SK-MEL-5 (cell line): ENCODE measurements around the gene ALAS1. TPM values are rescaled to one million over a fixed set of nuclear protein-coding genes. Genes with fewer than 3 reads are reported as not detected.
"Not testable (repeated sequence)": the region's sequence is repeated elsewhere in the genome, so short reads cannot be mapped to it uniquely, and the experiment has no call there.

Source experiments
- DNase-seq: peaks from one replicate; pipeline ENCODE4 v3.0.0-alpha.2; 2016; ENCODE audit warnings: low read depth, low spot score
- in situ Hi-C: cut with HindIII; loops from 2 replicates; pipeline ENCODE4 v1.10.0; 2016; ENCODE audit warnings: low sequenced_read_pairs, high pct_unique_total_duplicates, low pct_unique_long_range_greater_than_20kb
- polyA plus RNA-seq, 2 experiments: library from polyadenylated mRNA; depleted of rRNA; stranded (reverse); fragments of >200 nt; gene quantifications; 2 replicates each; pipeline ENCODE4 v1.2.3, GENCODE V29; 2015
- total RNA-seq: library from RNA; depleted of rRNA; stranded (reverse); fragments of >200 nt; shearing (Covaris generic); gene quantifications from 2 replicates; pipeline ENCODE4 v1.2.3, GENCODE V29; 2014; rRNA removed

ALAS1 gene
- total RNA-seq, result 98.8 and 103 TPM in 2 replicates
- 149 and 152 TPM in 2 replicates for polyA plus RNA-seq (2015; cell fraction: cytosol; rRNA removed)
- polyA plus RNA-seq (2015; cell fraction: nucleus; rRNA removed), result 36.8 and 46.7 TPM in 2 replicates

DNA sequence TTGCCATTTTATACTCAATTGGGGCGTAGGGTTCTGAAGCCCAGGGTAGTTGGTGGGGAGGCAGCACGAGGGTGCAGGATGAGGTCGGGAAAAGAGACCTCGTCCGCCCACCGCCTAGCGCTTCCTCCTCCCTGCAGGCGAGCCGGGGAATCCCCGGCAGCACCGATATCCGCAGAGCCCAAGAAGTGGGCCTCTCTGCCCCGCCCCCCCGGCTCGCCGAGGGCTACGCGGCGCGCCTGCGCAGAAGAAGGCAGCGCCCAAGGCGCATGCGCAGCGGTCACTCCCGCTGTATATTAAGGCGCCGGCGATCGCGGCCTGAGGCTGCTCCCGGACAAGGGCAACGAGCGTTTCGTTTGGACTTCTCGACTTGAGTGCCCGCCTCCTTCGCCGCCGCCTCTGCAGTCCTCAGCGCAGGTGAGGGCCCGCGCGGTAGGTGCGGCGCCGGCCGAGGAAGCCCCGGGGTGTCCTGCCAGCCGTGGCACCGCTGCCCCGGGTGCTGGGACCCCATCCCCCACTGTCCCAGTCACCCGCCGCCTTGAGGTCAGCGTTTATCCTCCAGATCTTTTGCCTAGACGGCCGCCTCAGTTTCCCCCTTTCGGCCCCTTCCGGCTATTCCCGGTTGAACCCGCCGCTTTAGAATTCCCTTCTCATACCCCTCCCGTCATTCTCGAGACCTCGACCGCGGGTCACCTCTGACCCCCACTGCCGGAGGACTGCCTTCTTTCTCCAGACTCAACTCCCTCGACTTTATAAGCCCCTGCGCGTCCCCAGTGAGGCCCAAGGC is at the start of gene ALAS1:
Gene ALAS1 (plus strand): TSS at position 319 of the 784 bp plus-strand sequence. CDS start 1,082 bp downstream, outside the sequence.
- DNase-seq, result peak; percentile 87
- in situ Hi-C loops, result no loop called here

DNA sequence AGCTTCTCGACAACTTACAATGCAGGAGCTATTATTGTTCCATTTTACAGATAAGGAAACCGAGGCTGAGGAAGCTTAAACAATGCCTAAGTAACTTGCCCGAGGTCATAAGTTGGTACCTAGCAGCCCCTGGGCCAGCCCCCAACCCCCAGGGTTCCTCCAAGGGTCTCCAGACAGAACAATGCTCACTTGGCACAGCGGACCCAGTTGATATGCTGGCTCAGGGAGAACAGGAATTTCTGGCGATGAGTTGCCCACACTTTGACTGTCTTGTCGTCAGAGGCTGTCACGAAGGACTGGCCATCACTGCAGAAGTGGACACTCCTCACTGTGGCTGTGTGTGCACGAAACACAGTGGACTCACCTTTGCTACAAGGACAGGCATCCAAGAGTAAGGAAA is 48.9 kb upstream of the ALAS1 start:
- in situ Hi-C loops, result no loop called here
- no peak for DNase-seq

DNA sequence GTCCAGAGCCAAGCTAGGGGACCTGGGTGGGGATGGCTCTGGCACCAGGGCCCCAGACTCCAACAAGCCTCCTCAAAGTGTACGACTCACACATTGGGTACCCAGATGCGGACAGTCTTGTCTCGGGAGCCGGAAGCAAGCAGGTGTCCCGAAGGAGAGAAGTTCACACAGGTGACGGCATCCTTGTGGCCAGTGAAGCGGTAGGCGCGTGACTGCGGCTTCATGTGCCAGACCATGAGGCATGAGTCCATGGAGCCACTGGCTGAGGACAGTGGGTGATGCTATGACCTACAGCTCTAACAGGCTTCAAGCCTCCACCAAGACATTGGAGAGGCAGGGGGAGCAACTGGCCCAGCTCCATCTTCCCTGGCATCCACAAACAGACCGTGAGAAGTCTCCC is 48.2 kb upstream of the ALAS1 start:
- in situ Hi-C loops, result no loop called here
- no peak for DNase-seq

DNA sequence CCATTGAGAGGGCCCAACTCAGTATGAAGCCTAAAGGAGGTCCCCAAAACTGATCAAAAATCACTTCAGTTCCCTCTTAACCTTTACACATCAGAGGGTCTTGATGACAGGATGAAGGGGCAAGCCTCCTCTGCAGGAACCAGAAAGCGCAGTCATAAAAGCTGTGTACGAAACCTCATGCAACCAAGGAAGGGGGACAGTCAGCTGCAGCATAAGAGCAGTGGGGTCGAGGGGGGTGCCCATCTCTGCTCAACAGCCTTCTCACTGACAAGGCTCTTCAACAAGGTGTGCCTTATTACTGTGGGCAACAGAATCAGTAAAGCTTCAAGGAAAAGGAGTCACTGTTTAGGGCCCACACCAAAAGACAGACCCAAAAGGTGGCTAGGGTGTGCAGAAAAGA is 47.6 kb upstream of the ALAS1 start:
- DNase-seq, result no peak
- in situ Hi-C loops, result no loop called here

DNA sequence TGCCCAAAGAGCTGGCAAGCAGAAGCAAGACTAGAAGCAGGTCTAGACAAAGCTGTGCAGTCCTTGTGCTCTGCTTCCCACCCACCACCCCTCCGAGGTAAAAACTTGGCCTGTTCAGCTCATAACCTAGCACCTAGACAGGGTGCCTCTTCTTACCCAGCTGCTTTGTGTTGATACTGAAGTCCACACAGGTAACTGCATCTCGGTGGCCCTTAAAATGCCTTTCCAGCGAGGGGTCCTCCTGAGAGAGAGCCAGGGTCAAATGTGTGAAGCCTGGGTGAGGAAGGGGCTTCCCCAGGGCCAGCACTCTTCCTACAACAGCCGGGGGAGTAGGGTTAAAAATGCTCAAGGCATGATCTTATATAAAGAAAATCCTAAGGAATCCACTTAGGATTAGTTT is 47.1 kb upstream of the ALAS1 start:
- no peak for DNase-seq
- in situ Hi-C loops, result no loop called here

DNA sequence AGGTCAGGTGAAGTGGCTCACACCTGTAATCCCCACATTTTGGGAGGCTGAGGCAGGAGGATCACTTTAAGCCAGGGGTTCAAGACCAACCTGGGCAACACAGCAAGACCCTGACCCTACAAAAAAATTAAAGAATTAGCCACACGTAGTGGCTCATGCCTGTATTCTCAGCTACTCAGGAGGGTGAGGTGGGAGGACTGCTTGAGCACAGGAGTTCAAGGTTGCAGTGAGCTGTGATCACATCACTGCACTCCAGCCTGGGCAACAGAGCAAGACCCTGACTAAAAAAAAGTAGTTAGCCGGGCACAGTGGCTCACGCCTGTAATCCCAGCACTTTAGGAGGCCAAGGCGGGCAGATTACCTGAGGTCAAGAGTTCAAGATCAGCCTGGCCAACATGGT is 46.0 kb upstream of the ALAS1 start:
- in situ Hi-C loops, DNase-seq: not testable (repeated sequence)

DNA sequence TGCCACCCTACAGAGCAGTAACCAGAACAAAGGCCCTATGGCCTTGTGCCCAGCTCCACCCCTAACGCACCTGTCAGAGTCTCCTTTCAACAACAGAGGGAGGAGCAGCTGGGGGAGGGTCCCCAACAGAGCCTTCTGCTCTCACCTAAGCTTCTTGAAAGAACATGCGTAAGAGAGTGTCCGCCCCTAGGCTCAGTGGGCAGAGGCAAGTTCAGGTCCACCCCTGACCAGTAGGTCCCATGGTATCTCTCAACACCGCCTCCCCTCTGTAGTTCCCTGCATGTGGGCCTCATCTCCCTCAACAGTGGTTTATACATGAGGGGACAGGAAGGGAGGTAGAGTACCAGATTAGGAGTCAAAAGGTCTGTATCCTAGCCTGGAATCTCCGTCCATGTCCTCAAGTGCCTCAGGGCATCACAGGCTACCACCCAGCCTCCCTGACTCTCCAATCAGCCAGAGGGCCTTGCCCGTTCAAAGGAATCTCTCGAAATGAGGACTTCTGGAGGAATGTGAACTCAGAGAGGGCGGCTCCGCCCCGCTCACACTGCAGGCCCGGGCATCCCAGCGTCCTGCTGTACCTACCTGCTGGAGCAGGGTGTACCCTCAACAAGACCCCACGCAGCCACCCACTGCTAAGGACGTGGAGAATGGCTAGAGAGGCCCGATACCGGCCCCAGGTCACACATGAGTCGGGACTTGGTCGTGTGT is 44.4 kb upstream of the ALAS1 start:
- in situ Hi-C loops, result no loop called here
- peak; percentile 22 for DNase-seq

DNA sequence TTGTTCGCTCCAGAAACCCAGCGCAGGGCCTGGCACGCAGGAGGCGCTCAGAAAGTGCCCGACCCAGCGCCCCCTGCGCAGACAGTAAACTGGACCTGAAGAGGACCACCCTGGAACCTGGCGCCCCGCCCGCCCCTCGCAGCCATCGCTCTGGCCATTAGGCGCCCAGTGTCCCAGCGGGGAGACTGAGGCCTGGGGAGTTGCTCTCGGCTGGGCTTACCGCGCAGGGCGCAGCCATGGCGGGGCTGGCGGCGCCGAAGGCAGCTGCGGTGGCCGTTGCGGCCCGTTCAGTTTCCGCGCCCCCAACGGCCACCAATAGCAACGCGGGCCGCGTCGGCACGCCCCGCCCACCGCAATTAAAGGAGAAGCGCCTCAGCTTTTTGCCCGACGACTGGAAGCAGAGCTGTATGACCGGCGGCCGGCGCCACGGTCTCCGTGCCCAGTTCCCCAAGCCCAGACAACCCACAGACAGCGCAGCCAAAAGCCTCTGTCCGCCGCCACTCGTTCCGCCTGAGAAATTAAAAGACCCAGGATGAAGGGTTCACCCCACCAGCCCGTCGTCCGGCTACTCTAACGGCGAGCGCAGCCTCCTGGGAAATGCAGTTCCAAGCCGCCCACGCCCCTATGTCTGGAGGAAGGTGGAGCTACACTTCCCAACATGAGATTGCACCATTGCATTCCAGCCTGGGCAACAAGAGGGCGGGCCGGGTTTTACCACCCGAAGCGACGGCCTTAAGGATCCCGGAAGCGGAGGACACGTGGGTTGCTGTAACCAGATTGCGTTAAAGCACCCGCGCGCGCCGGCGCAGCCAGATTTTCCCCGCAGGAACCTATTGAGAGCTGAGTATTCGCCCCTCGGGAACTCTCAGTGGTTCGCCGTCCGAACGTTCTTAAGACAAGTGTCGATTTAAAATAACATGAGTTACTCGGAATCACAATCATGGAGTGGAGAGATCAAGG is 43.5 kb upstream of the ALAS1 start, which contains the start of gene POC1A:
Gene POC1A (minus strand): TSS at position 289 of the 960 bp plus-strand sequence. CDS start 51 bp downstream, at position 238.
- peak; percentile 99 for DNase-seq
- in situ Hi-C loops, result no loop called here

DNA sequence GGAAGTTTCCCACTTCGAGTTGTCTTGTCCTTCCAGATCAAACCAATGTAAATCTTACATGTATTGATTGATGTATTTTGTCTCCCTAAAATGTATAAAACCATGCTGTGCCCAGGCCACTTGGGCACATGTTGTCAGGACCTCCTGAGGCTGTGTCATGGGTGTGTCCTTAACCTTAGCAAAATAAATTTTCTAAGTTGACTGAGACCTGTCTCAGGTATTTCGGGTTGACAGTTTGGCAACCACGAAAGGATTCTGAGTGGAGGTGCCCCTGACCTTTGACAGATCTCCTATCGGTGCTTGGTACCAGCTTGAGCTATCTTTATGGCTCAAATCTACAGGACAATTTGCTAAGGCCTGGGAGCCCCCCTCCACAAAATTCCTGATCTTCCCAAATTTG is 42.0 kb upstream of the ALAS1 start:
- in situ Hi-C loops, result no loop called here
- no peak for DNase-seq

DNA sequence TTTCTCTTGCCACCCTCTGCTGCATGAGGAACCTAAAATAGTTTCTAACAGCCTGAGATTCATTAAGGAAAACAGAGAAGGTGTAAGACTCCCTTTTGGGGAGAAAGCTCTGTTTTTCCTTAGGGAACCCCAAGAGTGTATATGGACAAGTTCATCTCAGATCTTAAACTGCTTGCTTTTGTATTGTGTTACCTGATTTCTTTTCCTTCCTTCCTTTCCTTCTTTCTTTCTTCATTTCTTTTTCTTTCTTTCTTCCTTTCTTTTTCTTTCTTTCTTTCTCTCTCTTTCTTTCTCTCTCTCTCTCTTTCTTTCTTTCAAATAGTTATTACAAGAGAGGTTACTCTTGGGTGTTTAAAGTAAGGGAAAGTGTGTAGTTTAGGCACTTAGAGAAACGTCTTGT is 38.5 kb upstream of the ALAS1 start:
- no peak for DNase-seq
- in situ Hi-C loops, result no loop called here

DNA sequence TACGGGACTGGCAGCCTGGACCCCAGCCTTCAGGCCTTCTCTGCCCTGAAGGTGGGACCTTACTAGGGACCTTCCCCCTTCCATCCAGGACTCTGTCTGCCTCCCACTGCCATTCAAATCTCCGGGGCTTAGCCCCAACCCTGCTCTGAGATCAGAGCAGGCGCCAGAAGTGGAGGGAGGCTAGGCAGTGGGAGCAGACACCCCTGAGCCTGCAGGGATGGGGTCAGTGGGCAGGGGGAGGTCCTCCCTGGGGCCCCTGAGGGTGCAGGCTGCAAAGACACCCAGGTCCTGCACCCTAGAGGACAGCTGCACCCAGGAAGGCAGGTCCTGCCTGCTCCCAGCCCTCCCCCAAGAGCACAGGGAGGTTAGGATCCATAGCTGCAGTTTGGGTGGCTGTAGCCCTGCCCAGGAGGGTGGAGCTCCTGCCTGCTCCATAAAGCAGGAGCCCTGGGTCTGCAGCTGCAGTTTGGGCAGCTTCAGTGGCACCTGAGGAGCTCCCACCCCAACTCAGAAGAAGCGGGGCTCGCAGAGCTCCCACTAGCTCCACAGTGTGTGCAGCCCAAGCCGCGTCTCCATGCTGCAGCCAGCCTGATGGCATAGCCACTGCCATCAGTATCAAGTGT is 35.6 kb upstream of the ALAS1 start:
- in situ Hi-C loops, result no loop called here
- no peak for DNase-seq

DNA sequence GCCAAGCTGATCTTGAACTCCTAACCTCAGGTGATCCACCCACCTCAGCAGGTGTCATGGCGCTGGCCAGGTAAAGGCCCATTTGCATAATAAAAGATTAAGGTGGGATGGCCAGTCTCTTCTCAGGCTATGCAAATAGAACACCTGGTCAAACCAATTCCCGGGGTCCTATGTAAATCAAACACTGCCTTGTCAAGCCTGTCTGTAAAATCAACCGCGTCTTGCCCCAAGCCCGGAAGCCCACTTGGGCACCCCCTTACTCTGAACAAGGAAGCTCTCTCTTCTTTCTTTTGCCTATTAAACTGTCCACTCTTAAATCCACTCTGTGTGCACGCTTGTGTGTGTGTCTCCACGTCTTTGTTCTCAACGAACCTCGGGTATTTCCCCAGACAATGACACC is 30.7 kb upstream of the ALAS1 start:
- in situ Hi-C loops, result no loop called here
- no peak for DNase-seq

DNA sequence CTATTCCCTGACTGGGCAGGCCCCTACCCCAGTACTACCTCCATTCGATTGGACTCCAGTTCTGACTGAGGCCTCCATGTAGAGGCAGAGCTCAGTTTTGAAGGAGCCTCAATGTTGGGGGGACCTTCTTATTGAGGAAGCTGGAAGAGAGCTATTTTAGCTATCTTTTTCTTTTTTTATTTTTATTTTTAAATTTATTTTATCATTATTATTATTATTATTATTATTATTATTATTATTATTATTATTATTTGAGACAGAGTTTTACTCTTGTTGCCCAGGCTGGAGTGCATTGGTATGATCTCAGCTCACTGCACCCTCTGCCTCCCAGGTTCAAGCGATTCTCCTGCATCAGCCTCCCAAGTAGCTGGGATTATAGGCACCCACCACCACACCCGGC is 27.7 kb upstream of the ALAS1 start:
- DNase-seq, in situ Hi-C loops: not testable (repeated sequence)

DNA sequence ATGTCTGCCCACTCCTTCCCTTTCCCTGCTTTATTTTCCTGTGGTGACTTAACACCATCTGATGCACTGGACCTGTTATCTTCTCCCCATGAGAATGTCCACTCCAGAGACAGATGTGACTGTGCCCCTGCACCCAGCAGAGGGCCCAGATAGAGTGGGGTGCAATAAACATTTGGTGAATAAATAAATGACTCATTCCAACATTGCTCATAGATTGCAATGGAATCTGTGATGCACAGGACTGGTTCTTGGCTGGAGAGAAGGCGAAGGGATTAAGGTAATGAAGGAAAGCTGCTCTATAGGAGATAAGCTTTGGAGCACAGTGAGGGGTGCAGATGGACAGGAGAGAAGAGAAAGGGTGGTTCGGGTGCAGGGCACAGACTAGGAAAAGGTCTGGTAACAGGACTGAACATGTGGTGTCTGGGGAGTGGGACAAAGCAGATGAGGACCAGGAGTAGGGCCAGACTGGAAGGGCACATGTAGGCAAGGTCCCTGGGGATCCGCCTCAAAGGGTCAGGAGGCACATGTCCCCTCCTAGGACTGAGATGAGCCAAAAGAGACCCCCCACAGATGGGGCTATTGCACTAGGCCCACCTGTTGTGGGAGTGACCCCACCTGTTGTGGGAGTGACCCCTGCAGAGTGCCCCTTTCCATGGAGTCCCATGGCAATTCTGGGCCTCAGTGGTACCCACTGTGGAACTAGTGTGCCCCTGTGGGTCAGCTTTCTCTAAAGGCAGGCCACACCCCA is 26.3 kb upstream of the ALAS1 start:
- in situ Hi-C loops, result no loop called here
- DNase-seq, result no peak

DNA sequence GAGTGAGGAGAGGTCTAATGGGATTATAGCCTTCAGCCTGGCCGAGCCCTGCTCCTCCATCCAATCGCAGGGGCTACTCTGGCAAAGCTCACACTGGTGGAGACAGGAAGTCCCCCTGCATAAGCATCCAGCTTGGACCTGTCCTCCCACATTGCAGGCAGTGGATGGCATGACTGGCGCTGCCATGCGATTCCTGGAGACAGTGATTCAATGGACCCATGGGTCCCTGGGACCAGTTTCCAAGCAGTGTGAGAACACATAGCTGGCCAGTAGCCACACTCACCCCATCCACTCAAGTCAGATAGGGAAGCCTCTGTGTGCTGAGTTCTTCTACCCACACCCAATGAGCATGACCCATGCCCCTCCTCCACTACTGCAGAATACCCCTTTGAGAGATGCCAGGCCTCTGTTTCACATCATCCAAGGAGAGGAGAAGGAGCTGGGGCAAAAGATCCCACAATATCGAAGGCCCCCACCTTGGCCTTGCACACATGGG is 25.6 kb upstream of the ALAS1 start:
- DNase-seq, result no peak
- in situ Hi-C loops, result no loop called here

DNA sequence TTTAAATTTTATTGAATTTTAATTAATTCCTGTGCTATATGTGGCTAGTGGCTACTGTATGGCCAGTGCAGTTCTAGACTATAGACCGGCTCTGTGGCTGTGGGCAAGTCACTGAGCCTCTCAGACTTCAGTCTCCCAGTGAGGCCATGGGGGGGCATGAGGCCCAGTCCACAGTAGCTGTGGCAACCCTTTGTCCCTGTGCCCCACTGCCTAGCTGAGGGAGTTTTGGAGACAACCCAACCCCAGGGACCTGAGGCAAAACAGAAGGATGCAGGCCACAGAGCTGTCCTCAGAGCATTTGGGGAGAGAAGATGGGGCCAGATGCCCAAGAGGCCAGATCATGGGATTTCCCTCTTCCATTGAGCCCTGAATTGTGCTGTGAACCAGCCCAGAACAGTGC is 24.9 kb upstream of the ALAS1 start:
- in situ Hi-C loops, result no loop called here

DNA sequence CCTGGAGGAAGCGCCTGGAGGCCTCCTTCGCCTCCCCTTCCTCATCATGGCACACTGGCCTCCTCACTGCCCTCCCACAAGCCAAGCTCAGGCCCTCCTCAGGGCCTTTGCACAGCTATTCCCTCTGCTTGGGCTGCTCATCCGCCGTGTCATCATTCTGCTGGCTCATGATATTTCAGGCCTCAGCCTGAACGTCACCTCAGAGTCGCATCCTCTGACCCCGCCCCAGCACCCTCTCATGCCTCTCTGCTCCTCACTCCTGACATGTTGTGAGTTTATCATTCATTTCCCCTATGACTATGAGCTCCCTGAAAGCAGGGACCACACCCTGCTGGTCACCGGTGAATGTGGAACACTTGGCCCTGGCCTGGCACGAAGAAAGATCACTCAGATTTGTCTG is 23.1 kb upstream of the ALAS1 start:
- no peak for DNase-seq
- in situ Hi-C loops, result no loop called here

More for the DNA sequence above, 24.9 kb upstream of the ALAS1 start:
- no peak for DNase-seq
